Neural progenitor cell (in vitro differentiated cells): ENCODE results near the gene ATXN1. TPM values are rescaled to one million over a fixed set of nuclear protein-coding genes. Genes with fewer than 3 reads are reported as not detected.

ENCODE experiments used
- DNase-seq: peaks from one replicate; pipeline ENCODE4 v3.0.0-alpha.2; 2016; ENCODE audit warnings: low spot score
- H2AFZ ChIP-seq: fragments of 200-600 bp; sonication (generic); replicated peaks from 2 replicates; pipeline ENCODE4 v1.6.1; 2016; ENCODE audit warnings: antibody characterized with exemption
- H3F3A ChIP-seq: fragments of 200-600 bp; sonication (generic); 2 replicates; pipeline ENCODE4 v1.6.1; 2016; ENCODE audit warnings: antibody characterized with exemption, low read depth
- H3K27ac ChIP-seq: fragments of 200-600 bp; sonication (generic); 2 replicates; pipeline ENCODE4 v1.5.1; 2016; ENCODE audit warnings: mild to moderate bottlenecking
- H3K27me3 ChIP-seq: fragments of 200-600 bp; sonication (generic); 2 replicates; pipeline ENCODE4 v1.6.1; 2016; ENCODE audit warnings: mild to moderate bottlenecking, moderate library complexity
- H3K36me3 ChIP-seq: fragments of 200-600 bp; sonication (generic); 2 replicates; pipeline ENCODE4 v1.5.1; 2016
- H3K4me1 ChIP-seq: fragments of 200-600 bp; sonication (generic); 2 replicates; pipeline ENCODE4 v1.6.1; 2016; ENCODE audit warnings: mixed run types
- H3K4me2 ChIP-seq: fragments of 200-600 bp; sonication (generic); 2 replicates; pipeline ENCODE4 v1.6.1; 2016
- H3K4me3 ChIP-seq: fragments of 200-600 bp; sonication (generic); 2 replicates; pipeline ENCODE4 v1.5.1; 2016
- H3K79me2 ChIP-seq: fragments of 200-600 bp; sonication (generic); 2 replicates; pipeline ENCODE4 v1.6.1; 2016; ENCODE audit warnings: low read depth
- H3K9ac ChIP-seq: fragments of 200-600 bp; sonication (generic); 2 replicates; pipeline ENCODE4 v1.6.1; 2016
- H3K9me3 ChIP-seq: fragments of 200-600 bp; sonication (generic); 2 replicates; pipeline ENCODE4 v1.5.1; 2016; ENCODE audit warnings: low read depth
- H4K20me1 ChIP-seq: fragments of 200-600 bp; sonication (generic); 2 replicates; pipeline ENCODE4 v1.6.1; 2016; ENCODE audit warnings: low read depth
- H3K27ac Mint-ChIP-seq: 3 replicates; pipeline ENCODE4 v1.8.0; 2021; ENCODE audit warnings: mixed read lengths
- H3K27me3 Mint-ChIP-seq: 2 replicates; pipeline ENCODE4 v1.8.0; 2022; ENCODE audit warnings: low read depth, mild to moderate bottlenecking, inconsistent platforms, moderate library complexity, mixed read lengths; ENCODE audit not compliant: insufficient read depth
- H3K36me3 Mint-ChIP-seq: 3 replicates; pipeline ENCODE4 v1.8.0; 2021; ENCODE audit warnings: mixed read lengths
- H3K4me1 Mint-ChIP-seq: 3 replicates; pipeline ENCODE4 v1.8.0; 2021; ENCODE audit warnings: mixed read lengths
- H3K4me3 Mint-ChIP-seq: 3 replicates; pipeline ENCODE4 v1.8.0; 2021; ENCODE audit warnings: mild to moderate bottlenecking, moderate library complexity, mixed read lengths
- H3K9me3 Mint-ChIP-seq: 3 replicates; pipeline ENCODE4 v1.8.0; 2020; ENCODE audit warnings: mixed read lengths
- CTCF ChIP-seq: fragments of 200-600 bp; sonication (generic); IDR thresholded peaks from 2 replicates; pipeline ENCODE4 v1.5.1; 2017; ENCODE audit warnings: antibody characterized with exemption, mild to moderate bottlenecking
- EZH2 ChIP-seq: fragments of 200-600 bp; sonication (generic); IDR thresholded peaks from 2 replicates; pipeline ENCODE4 v1.6.1; 2017; ENCODE audit warnings: antibody characterized with exemption, mild to moderate bottlenecking, moderate library complexity
- EZH2phosphoT487 ChIP-seq: fragments of 200-600 bp; sonication (generic); IDR thresholded peaks from 2 replicates; pipeline ENCODE4 v1.6.1; 2017; ENCODE audit warnings: antibody characterized with exemption
- total RNA-seq: library from RNA; depleted of rRNA; stranded (reverse); fragments of >200 nt; gene quantifications from 2 replicates; pipeline ENCODE4 v1.2.3, GENCODE V29; 2015; ENCODE audit warnings: low replicate concordance

The ATXN1 gene
- total RNA-seq, 1 donor from 2014 or later: 3.6 TPM

- H4K20me1 ChIP-seq: no peaks in the 10 kb centered on the region
- peaks cover 3% of the 10 kb centered on the region for H3F3A ChIP-seq
- H3K4me1 ChIP-seq: peaks cover 28% of the 10 kb centered on the region
- no peaks in the 10 kb centered on the region for H3K79me2 ChIP-seq
- H3K27ac ChIP-seq: no peak overlapping the region
- Mint-ChIP-seq H3K9me3 (no peaks in the 10 kb centered on the region), H3K36me3 (no peaks in the 10 kb centered on the region), H3K27me3 (peaks cover 2% of the 10 kb centered on the region), H3K27ac (no peak overlapping the region), H3K4me3 (no peak overlapping the region), H3K4me1 (peaks cover 30% of the 10 kb centered on the region)
- no peaks in the 10 kb centered on the region for H3K27me3 ChIP-seq
- no peak overlapping the region for H3K4me2 ChIP-seq
- no peak overlapping the region for H2AFZ ChIP-seq
- H3K36me3 ChIP-seq: no peaks in the 10 kb centered on the region
- no peaks in the 10 kb centered on the region for H3K9me3 ChIP-seq
- no peak overlapping the region for H3K9ac ChIP-seq
- TF ChIP-seq EZH2: no peak
- no peak for TF ChIP-seq EZH2phosphoT487
- no peak for TF ChIP-seq CTCF
- DNase-seq: no peak
- no peak overlapping the region for H3K4me3 ChIP-seq
These were observed 66.3 kb downstream of the ATXN1 start for GRCh38 chr6:16694781-16695578.

GRCh38 chr6:16691324-16691723 is 69.9 kb downstream of the ATXN1 start:
- TF ChIP-seq EZH2phosphoT487: no peak
- no peak for TF ChIP-seq EZH2
- TF ChIP-seq CTCF: no peak
- H3K9ac ChIP-seq: no peak overlapping the region
- no peak overlapping the region for H2AFZ ChIP-seq
- no peak for DNase-seq
- no peaks in the 10 kb centered on the region for H3K9me3 ChIP-seq
- H3K36me3 Mint-ChIP-seq: no peaks in the 10 kb centered on the region
- H3K27ac ChIP-seq: no peak overlapping the region
- H3K4me1 Mint-ChIP-seq: peaks cover 3% of the 10 kb centered on the region
- H3K79me2 ChIP-seq: no peaks in the 10 kb centered on the region
- H3K27me3 ChIP-seq: no peaks in the 10 kb centered on the region
- no peaks in the 10 kb centered on the region for H4K20me1 ChIP-seq
- H3K4me3 ChIP-seq: no peak overlapping the region
- no peak overlapping the region for H3K27ac Mint-ChIP-seq
- H3K9me3 Mint-ChIP-seq: no peaks in the 10 kb centered on the region
- H3F3A ChIP-seq: no peaks in the 10 kb centered on the region
- H3K27me3 Mint-ChIP-seq: peaks cover 2% of the 10 kb centered on the region
- H3K4me3 Mint-ChIP-seq: no peak overlapping the region
- H3K4me1 ChIP-seq: no peaks in the 10 kb centered on the region
- H3K4me2 ChIP-seq: no peak overlapping the region
- H3K36me3 ChIP-seq: no peaks in the 10 kb centered on the region

GRCh38 chr6:16690608-16691142 is 70.6 kb downstream of the ATXN1 start:
- no peaks in the 10 kb centered on the region for H4K20me1 ChIP-seq
- H3K4me3 Mint-ChIP-seq: no peak overlapping the region
- H3K9ac ChIP-seq: no peak overlapping the region
- H3K27ac Mint-ChIP-seq: no peak overlapping the region
- no peak overlapping the region for H3K4me2 ChIP-seq
- no peaks in the 10 kb centered on the region for H3K36me3 Mint-ChIP-seq
- no peak for TF ChIP-seq CTCF
- no peak for TF ChIP-seq EZH2
- TF ChIP-seq EZH2phosphoT487: no peak
- no peaks in the 10 kb centered on the region for H3K4me1 ChIP-seq
- peaks cover 2% of the 10 kb centered on the region for H3K27me3 Mint-ChIP-seq
- peaks cover 3% of the 10 kb centered on the region for H3K4me1 Mint-ChIP-seq
- no peak for DNase-seq
- no peak overlapping the region for H3K4me3 ChIP-seq
- no peaks in the 10 kb centered on the region for H3F3A ChIP-seq
- no peaks in the 10 kb centered on the region for H3K9me3 ChIP-seq
- no peaks in the 10 kb centered on the region for H3K27me3 ChIP-seq
- H3K9me3 Mint-ChIP-seq: no peaks in the 10 kb centered on the region
- no peak overlapping the region for H3K27ac ChIP-seq
- no peaks in the 10 kb centered on the region for H3K79me2 ChIP-seq
- H3K36me3 ChIP-seq: no peaks in the 10 kb centered on the region
- H2AFZ ChIP-seq: no peak overlapping the region
